Caco-2 (cell line): ENCODE measurements around the gene ATXN7L1. TPM values are rescaled to one million over a fixed set of nuclear protein-coding genes. Genes with fewer than 3 reads are reported as not detected.

Experiments used
- BruUV-seq: library from RNA; stranded (reverse); fragments of 400-500 nt; replicated peaks from 2 replicates; lab custom pipeline; 2021; lab: Mats Ljungman, UMichigan
- CTCF ChIA-PET: fragments of 300-600 bp; sonication (Branson Sonifier 250); formaldehyde crosslinking; loops from one replicate; lab custom pipeline; 2022; ENCODE audit warnings: antibody characterized with exemption; lab: Charles Lee
- POLR2A ChIA-PET: fragments of 300-600 bp; sonication (Branson Sonifier 250); formaldehyde crosslinking; loops from one replicate; lab custom pipeline; 2022; ENCODE audit warnings: antibody characterized with exemption; lab: Charles Lee
- DNase-seq, 2 experiments: peaks; one replicate each; pipeline versions ENCODE4 v3.0.0 to v3.0.0-alpha.2; 2020 to 2022
- H3K27me3 ChIP-seq: replicated peaks from 2 replicates; pipeline ENCODE4 v1.6.0; 2011; ENCODE audit warnings: low read length; ENCODE audit not compliant: control insufficient read depth, insufficient read depth
- H3K36me3 ChIP-seq: 2 replicates; pipeline ENCODE4 v1.5.1; 2011; ENCODE audit warnings: low read length; ENCODE audit not compliant: control insufficient read depth, insufficient read depth
- H3K4me1 ChIP-seq: fragments of 250-450 bp; sonication (Bioruptor Pico); 2 replicates; pipeline ENCODE4 v1.5.1; 2020; ENCODE audit warnings: mild to moderate bottlenecking
- H3K4me3 ChIP-seq: 2 replicates; pipeline ENCODE4 v1.5.1; 2011; ENCODE audit warnings: low read depth, mild to moderate bottlenecking, control low read depth, low read length
- H3K9me3 ChIP-seq: fragments of 250-450 bp; sonication (Bioruptor Pico); 2 replicates; pipeline ENCODE4 v1.5.1; 2020; ENCODE audit warnings: mild to moderate bottlenecking, moderate library complexity
- H3K27ac Mint-ChIP-seq: one replicate; pipeline ENCODE4 v1.8.0; 2022; ENCODE audit warnings: mixed read lengths; ENCODE audit not compliant: unreplicated experiment
- H3K27me3 Mint-ChIP-seq: one replicate; pipeline ENCODE4 v1.8.0; 2022; ENCODE audit warnings: mixed read lengths; ENCODE audit not compliant: insufficient read depth, unreplicated experiment
- H3K36me3 Mint-ChIP-seq: one replicate; pipeline ENCODE4 v1.8.0; 2022; ENCODE audit warnings: mild to moderate bottlenecking, mixed read lengths; ENCODE audit not compliant: insufficient read depth, unreplicated experiment
- H3K4me1 Mint-ChIP-seq: one replicate; pipeline ENCODE4 v1.8.0; 2022; ENCODE audit warnings: low read depth, mixed read lengths; ENCODE audit not compliant: unreplicated experiment
- H3K4me3 Mint-ChIP-seq: one replicate; pipeline ENCODE4 v1.8.0; 2022; ENCODE audit warnings: mild to moderate bottlenecking, moderate library complexity, mixed read lengths; ENCODE audit not compliant: unreplicated experiment
- H3K9me3 Mint-ChIP-seq: one replicate; pipeline ENCODE4 v1.8.0; 2022; ENCODE audit warnings: mixed read lengths; ENCODE audit not compliant: unreplicated experiment
- intact Hi-C: fragments of 100-400 bp; cut with micrococcal nuclease; formaldehyde crosslinking; loops from one replicate; pipeline ENCODE4 v1.10.0; 2022; ENCODE audit not compliant: unreplicated experiment
- total RNA-seq: library from RNA; stranded (reverse); gene quantifications from 2 replicates; pipeline ENCODE4 v1.2.3, GENCODE V29; 2022
- TF ChIP-seq, protein P1 (sequence below), 2 experiments: fragments of 200-600 bp in 1 of 2; IDR thresholded peaks; 1 replicate in 1 of 2; 2 replicates in 1 of 2; pipeline versions ENCODE4 v1.5.1 to v1.8.0; 2011 to 2022; ENCODE audit warnings: antibody characterized with exemption in 1 of 2, control low read depth in 1 of 2, inconsistent platforms in 1 of 2, low read depth in 1 of 2, low read length in 1 of 2, mild to moderate bottlenecking in 1 of 2, moderate library complexity in 1 of 2; ENCODE audit not compliant: insufficient read depth in 1 of 2, severe bottlenecking in 1 of 2, unreplicated experiment in 1 of 2

ATXN7L1 gene
- total RNA-seq, 1 experiment from 2014 or later: 14.1 TPM

GRCh38 chr7:105636982-105637381 is 239.4 kb downstream of the ATXN7L1 start:
- H3K4me3 Mint-ChIP-seq: no peak overlapping the region

GRCh38 chr7:105635197-105635596 is 241.2 kb downstream of the ATXN7L1 start:
- H3K27me3 Mint-ChIP-seq: no peaks in the 10 kb centered on the region
- H3K27me3 ChIP-seq: no peaks in the 10 kb centered on the region
- H3K4me1 Mint-ChIP-seq: no peaks in the 10 kb centered on the region
- no peak overlapping the region for H3K27ac Mint-ChIP-seq
- H3K36me3 Mint-ChIP-seq: peaks cover 6% of the 10 kb centered on the region
- H3K4me1 ChIP-seq: no peaks in the 10 kb centered on the region
- H3K36me3 ChIP-seq: no peaks in the 10 kb centered on the region; the same call in 1 of the 2 replicates
- no peaks in the 10 kb centered on the region for H3K9me3 ChIP-seq
- TF ChIP-seq, protein P1, sequence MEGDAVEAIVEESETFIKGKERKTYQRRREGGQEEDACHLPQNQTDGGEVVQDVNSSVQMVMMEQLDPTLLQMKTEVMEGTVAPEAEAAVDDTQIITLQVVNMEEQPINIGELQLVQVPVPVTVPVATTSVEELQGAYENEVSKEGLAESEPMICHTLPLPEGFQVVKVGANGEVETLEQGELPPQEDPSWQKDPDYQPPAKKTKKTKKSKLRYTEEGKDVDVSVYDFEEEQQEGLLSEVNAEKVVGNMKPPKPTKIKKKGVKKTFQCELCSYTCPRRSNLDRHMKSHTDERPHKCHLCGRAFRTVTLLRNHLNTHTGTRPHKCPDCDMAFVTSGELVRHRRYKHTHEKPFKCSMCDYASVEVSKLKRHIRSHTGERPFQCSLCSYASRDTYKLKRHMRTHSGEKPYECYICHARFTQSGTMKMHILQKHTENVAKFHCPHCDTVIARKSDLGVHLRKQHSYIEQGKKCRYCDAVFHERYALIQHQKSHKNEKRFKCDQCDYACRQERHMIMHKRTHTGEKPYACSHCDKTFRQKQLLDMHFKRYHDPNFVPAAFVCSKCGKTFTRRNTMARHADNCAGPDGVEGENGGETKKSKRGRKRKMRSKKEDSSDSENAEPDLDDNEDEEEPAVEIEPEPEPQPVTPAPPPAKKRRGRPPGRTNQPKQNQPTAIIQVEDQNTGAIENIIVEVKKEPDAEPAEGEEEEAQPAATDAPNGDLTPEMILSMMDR (IDR thresholded peaks at IDR 0.05; ENCODE audit: insufficient read depth in 1 of 2, low read depth in 1 of 2, low read length in 1 of 2, severe bottlenecking in 1 of 2, unreplicated experiment in 1 of 2): no peak
- H3K4me3 ChIP-seq: no peak overlapping the region
- intact Hi-C loops: no loop called here
- no peak overlapping the region for H3K4me3 Mint-ChIP-seq
- no TSS peak for BruUV-seq
- ChIA-PET CTCF (no interaction called here), POLR2A (no interaction called here)
- no peaks in the 10 kb centered on the region for H3K9me3 Mint-ChIP-seq
- no peak for DNase-seq

More at GRCh38 chr7:105636982-105637381, 239.4 kb downstream of the ATXN7L1 start:
- no peaks in the 10 kb centered on the region; the same call in 1 of the 2 replicates for H3K36me3 ChIP-seq
- no peak for DNase-seq
- H3K4me1 ChIP-seq: no peaks in the 10 kb centered on the region
- H3K36me3 Mint-ChIP-seq: peaks cover 6% of the 10 kb centered on the region
- TF ChIP-seq, protein P1 (IDR thresholded peaks at IDR 0.05; ENCODE audit: insufficient read depth in 1 of 2, low read depth in 1 of 2, low read length in 1 of 2, severe bottlenecking in 1 of 2, unreplicated experiment in 1 of 2): no peak
- CTCF ChIA-PET: interaction anchor here (0.6 kb wide), 1 partner anchor 29 kb away, joined by 3 read pairs; no protein-coding TSS in a partner anchor
- BruUV-seq: no TSS peak
- H3K4me3 ChIP-seq: no peak overlapping the region
- H3K27me3 ChIP-seq: no peaks in the 10 kb centered on the region
- POLR2A ChIA-PET: no interaction called here
- no peaks in the 10 kb centered on the region for H3K9me3 ChIP-seq
- intact Hi-C loops: no loop called here
- H3K4me1 Mint-ChIP-seq: no peaks in the 10 kb centered on the region
- H3K9me3 Mint-ChIP-seq: no peaks in the 10 kb centered on the region
- no peak overlapping the region for H3K27ac Mint-ChIP-seq
- H3K27me3 Mint-ChIP-seq: no peaks in the 10 kb centered on the region

GRCh38 chr7:105625986-105626385 is 250.4 kb downstream of the ATXN7L1 start:
- intact Hi-C loops: no loop called here
- Mint-ChIP-seq H3K27me3 (no peaks in the 10 kb centered on the region), H3K36me3 (peaks cover 10% of the 10 kb centered on the region), H3K4me3 (no peak overlapping the region), H3K9me3 (peaks cover 10% of the 10 kb centered on the region), H3K4me1 (no peaks in the 10 kb centered on the region), H3K27ac (no peak overlapping the region)
- Histone ChIP-seq H3K36me3 (no peaks in the 10 kb centered on the region), H3K27me3 (no peaks in the 10 kb centered on the region), H3K4me1 (no peaks in the 10 kb centered on the region), H3K9me3 (0 out of 2 replicates have a peak, but pooled peaks cover 5% of the 10 kb centered on the region), H3K4me3 (no peak overlapping the region)
- ChIA-PET POLR2A (no interaction called here), CTCF (no interaction called here)
- BruUV-seq: no TSS peak
- DNase-seq: no peak
- TF ChIP-seq, protein P1 (IDR thresholded peaks at IDR 0.05; ENCODE audit: insufficient read depth in 1 of 2, low read depth in 1 of 2, low read length in 1 of 2, severe bottlenecking in 1 of 2, unreplicated experiment in 1 of 2): no peak
